Measurements from ENCODE around the gene SEMA7A. TPM values are rescaled to one million over a fixed set of nuclear protein-coding genes. Genes with fewer than 3 reads are reported as not detected.

SEMA7A gene
- total RNA-seq, 2 donors from 2014 or later: 1.2 to 4.9 TPM

- Histone ChIP-seq H3K9me3 (no peaks in the 10 kb centered on the region), H3K4me1 (ENCODE audit: control insufficient read depth in 1 of 2, low read depth in 2 of 2) (peaks cover 0 to 2% of the 10 kb centered on the region in 2 donors), H3K27me3 (replicated peaks; ENCODE audit: insufficient read depth) (no peaks in the 10 kb centered on the region), H3K27ac (no peak overlapping the region), H3K4me3 (no peak overlapping the region), H3K36me3 (peaks cover 37% of the 10 kb centered on the region)
- ATAC-seq (ENCODE audit: insufficient number of reproducible peaks, low FRiP score, low read depth) (no peak), DNase-seq (ENCODE audit: low spot score) (no peak)
- TF ChIP-seq CTCF (IDR thresholded peaks at IDR 0.05): no peak
Observed at GRCh38 chr15:74454764-74455500, 21.2 kb upstream of the SEMA7A start.

- Histone ChIP-seq H3K4me1 (ENCODE audit: control insufficient read depth in 1 of 2, low read depth in 2 of 2) (no peaks in the 10 kb centered on the region), H3K4me3 (no peak overlapping the region), H3K36me3 (peaks cover 45% of the 10 kb centered on the region), H3K27me3 (replicated peaks; ENCODE audit: insufficient read depth) (no peaks in the 10 kb centered on the region), H3K9me3 (no peaks in the 10 kb centered on the region), H3K27ac (no peak overlapping the region)
- no peak for TF ChIP-seq CTCF (IDR thresholded peaks at IDR 0.05)
- ATAC-seq (ENCODE audit: insufficient number of reproducible peaks, low FRiP score, low read depth) (no peak), DNase-seq (ENCODE audit: low spot score) (no peak)
Observed at GRCh38 chr15:74453925-74454763, 20.4 kb upstream of the SEMA7A start.

- H3K36me3 ChIP-seq: peaks cover 57% of the 10 kb centered on the region
- H3K27me3 ChIP-seq (replicated peaks; ENCODE audit: insufficient read depth): no peaks in the 10 kb centered on the region
- ATAC-seq (ENCODE audit: insufficient number of reproducible peaks, low FRiP score, low read depth) (no peak), DNase-seq (ENCODE audit: low spot score) (no peak)
- no peaks in the 10 kb centered on the region for H3K9me3 ChIP-seq
- no peaks in the 10 kb centered on the region for H3K4me1 ChIP-seq (ENCODE audit: control insufficient read depth in 1 of 2, low read depth in 2 of 2)
- no peak overlapping the region for H3K27ac ChIP-seq
- TF ChIP-seq CTCF (IDR thresholded peaks at IDR 0.05): no peak
- no peak overlapping the region for H3K4me3 ChIP-seq
Observed at GRCh38 chr15:74451861-74452835, 18.4 kb upstream of the SEMA7A start.

GRCh38 chr15:74451322-74451721 is 17.6 kb upstream of the SEMA7A start:
- H3K27me3 ChIP-seq (replicated peaks; ENCODE audit: insufficient read depth): no peaks in the 10 kb centered on the region
- DNase-seq (ENCODE audit: low spot score) (no peak), ATAC-seq (ENCODE audit: insufficient number of reproducible peaks, low FRiP score, low read depth) (no peak)
- peaks cover 59% of the 10 kb centered on the region for H3K36me3 ChIP-seq
- no peak overlapping the region for H3K27ac ChIP-seq
- H3K4me1 ChIP-seq (ENCODE audit: control insufficient read depth in 1 of 2, low read depth in 2 of 2): no peaks in the 10 kb centered on the region
- no peak overlapping the region for H3K4me3 ChIP-seq
- no peak for TF ChIP-seq CTCF (IDR thresholded peaks at IDR 0.05)
- no peaks in the 10 kb centered on the region for H3K9me3 ChIP-seq
